HG03139 (cell line): ENCODE measurements around the gene LHX1.

Experiments
- ATAC-seq: cut with Tn5 transposase; IDR thresholded peaks from one replicate; pipeline ENCODE4 v1.9.1; 2021; ENCODE audit not compliant: unreplicated experiment

The LHX1 gene

DNA sequence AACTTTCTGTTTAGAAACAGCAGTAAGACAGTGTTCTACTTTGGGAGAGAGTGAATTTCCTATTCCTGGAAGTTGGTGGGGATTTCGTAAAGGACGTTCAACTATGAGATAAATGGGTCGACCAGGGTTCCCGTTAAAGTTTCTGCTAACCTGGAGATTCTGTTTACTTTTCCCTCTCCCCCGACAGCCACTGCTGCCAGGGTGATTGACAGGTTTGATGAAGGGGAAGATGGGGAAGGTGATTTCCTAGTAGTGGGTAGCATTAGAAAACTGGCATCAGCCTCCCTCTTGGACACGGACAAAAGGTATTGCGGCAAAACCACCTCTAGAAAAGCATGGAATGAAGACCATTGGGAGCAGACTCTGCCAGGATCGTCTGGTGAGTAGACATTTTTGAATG, 12.8 kb downstream of the LHX1 start:
- ATAC-seq = no peak

- ATAC-seq = no peak
Observed at GRCh38 chr17:36951084-36951789, 14.0 kb downstream of the LHX1 start.

- ATAC-seq = no peak
Observed at GRCh38 chr17:36971508-36971907, 34.2 kb downstream of the LHX1 start.

DNA sequence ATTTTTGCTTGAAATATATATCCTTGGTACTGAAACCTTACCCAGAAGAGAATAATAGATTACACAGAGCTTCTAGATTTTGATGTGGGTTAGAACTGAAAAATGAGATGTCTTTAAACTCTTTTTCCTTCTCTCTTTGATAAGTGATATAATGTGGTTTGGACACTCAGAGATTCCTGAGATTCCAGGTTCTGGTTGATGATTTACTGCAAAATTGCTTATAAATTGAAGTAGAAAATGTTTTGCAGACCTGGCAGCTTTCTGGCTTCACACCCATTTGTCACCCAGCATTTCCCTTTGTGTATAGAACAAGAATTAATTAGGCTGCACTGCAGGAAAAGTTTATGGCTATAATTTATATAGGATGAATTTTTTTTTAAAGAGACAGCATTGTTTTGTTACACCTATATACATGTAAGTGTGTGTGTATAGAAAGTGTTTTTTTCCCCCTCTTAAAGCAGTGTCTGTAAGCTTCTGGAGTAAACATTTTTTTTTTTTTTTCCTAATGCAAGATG, 35.0 kb downstream of the LHX1 start:
- ATAC-seq = no peak

DNA sequence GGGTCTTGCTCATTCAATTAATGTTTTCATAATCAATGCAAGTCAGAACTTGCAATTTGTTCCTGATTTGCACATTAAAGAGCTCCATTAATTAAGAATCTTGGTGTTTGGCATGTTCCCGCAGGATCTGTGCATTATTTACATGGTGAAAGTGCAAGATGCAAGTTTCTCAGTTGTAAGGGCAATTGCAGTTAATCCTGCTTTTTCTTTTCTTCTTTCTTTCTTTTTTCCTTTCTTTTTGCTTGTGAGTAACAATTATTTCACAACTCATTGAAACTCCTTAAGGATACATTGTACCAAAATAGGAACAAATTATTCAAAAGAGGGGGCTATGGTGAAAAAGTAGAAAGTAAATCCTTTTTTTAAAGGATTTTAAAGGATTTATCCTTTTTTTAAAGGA, 35.6 kb downstream of the LHX1 start:
- no peak for ATAC-seq

- no peak for ATAC-seq
Observed at GRCh38 chr17:36975922-36976515, 38.7 kb downstream of the LHX1 start.

GRCh38 chr17:36977066-36977465, 39.8 kb downstream of the LHX1 start:
- no peak for ATAC-seq

DNA sequence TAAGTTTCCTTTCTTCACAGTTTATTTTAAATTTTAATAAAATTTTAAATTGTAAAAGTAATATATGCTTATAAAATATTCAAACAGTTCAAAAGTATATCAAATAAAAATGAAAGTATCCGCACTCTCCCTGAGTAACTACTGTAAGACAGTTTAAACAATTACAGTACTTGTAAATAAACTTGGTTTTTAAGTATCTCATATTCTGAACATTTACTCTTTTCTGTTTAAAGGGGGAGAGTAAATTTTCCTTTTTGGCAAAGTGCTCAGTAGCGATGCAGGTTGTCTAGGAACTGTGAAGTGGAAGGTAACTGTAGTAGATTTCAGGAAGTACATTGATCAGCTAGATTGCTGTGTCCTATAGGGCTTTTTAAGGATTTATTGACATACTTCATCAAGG, 40.3 kb downstream of the LHX1 start:
- ATAC-seq = no peak

- ATAC-seq = no peak
Observed at GRCh38 chr17:36978810-36979564, 41.7 kb downstream of the LHX1 start.

GRCh38 chr17:36979565-36979941, 42.3 kb downstream of the LHX1 start:
- ATAC-seq = no peak

- ATAC-seq = no peak
Observed at GRCh38 chr17:36980280-36980761, 43.0 kb downstream of the LHX1 start.

- ATAC-seq = no peak
Observed at GRCh38 chr17:36983618-36984017, 46.3 kb downstream of the LHX1 start.

DNA sequence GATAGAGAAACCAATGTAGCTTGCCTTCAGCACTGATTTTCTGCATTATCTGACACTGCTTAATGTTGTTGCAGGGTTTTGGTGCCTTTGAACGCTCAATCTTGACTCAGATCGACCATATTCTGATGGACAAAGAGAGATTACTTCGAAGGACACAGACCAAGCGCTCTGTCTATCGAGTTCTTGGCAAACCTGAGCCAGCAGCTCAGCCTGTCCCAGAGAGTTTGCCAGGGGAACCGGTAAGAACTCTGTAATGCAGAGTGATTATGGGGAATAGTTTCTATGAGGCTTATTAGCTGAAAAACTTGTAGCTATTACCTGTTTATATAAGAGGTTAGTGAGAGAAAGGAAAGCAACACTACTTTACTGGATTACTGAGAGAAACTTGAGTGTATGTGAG, 51.9 kb downstream of the LHX1 start:
- no peak for ATAC-seq

DNA sequence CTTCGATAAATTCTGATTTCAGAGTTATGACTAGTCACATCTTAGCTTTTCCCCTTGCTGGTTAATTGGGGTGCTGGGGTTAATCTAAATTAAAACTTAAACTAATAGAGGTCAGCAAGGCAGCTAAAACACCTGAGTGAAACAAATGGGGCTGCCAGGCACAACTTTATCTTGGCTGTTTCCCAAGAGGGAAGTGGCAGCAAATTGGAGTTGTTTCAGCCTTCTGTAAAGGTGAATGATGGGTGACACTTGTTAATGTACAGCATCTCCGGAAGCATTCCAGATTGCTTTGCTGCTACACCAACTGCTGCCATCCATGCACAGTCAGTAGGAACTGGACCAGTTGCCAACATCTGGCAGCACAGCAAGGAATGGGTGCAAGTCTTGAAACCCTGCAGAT, 55.4 kb downstream of the LHX1 start:
- no peak for ATAC-seq

DNA sequence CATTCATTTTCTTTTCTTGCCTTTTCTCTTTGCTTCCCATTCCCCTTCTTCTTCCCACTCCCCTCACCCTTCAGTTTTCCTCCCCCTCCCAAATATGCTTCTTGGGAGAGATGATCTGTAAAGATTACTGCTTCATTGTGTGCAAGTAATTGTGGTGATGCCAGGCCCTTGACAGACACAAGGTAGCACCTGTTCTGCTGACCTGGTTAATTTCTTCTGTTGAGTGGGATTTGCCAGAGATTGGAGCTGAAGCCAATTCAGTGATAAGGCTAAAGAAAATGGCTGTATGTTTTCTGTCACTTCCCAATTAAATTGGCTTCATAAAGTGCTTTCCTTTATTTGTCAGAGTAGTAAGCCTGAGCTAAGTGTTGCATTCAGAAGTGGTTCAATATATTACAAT, 56.0 kb downstream of the LHX1 start:
- ATAC-seq = no peak
